A673 (cell line): Measurements from ENCODE around the gene TTLL7.

Source experiments
- CTCF ChIP-seq: fragments of 300-800, 200-600 bp; sonication (generic); conservative IDR thresholded peaks from 2 replicates; pipeline ENCODE4 v1.5.1; 2017; ENCODE audit warnings: low read depth, mild to moderate bottlenecking, antibody characterized with exemption, low read length, moderate library complexity, mixed read lengths
- EZH2 ChIP-seq: fragments of 200-600 bp; sonication (generic); IDR thresholded peaks from 2 replicates; pipeline ENCODE4 v1.6.1; 2017; ENCODE audit warnings: borderline replicate concordance, low read depth, mild to moderate bottlenecking, mixed read lengths, antibody characterized with exemption, low read length; ENCODE audit not compliant: poor library complexity, severe bottlenecking

GRCh38 chr1:83931658-83932253 lies 67.2 kb downstream of the TTLL7 start:
- TF ChIP-seq CTCF (peak; percentile 79), EZH2 (no peak)
